Measurements from ENCODE around the gene SGSM1.

SGSM1 gene, protein sequence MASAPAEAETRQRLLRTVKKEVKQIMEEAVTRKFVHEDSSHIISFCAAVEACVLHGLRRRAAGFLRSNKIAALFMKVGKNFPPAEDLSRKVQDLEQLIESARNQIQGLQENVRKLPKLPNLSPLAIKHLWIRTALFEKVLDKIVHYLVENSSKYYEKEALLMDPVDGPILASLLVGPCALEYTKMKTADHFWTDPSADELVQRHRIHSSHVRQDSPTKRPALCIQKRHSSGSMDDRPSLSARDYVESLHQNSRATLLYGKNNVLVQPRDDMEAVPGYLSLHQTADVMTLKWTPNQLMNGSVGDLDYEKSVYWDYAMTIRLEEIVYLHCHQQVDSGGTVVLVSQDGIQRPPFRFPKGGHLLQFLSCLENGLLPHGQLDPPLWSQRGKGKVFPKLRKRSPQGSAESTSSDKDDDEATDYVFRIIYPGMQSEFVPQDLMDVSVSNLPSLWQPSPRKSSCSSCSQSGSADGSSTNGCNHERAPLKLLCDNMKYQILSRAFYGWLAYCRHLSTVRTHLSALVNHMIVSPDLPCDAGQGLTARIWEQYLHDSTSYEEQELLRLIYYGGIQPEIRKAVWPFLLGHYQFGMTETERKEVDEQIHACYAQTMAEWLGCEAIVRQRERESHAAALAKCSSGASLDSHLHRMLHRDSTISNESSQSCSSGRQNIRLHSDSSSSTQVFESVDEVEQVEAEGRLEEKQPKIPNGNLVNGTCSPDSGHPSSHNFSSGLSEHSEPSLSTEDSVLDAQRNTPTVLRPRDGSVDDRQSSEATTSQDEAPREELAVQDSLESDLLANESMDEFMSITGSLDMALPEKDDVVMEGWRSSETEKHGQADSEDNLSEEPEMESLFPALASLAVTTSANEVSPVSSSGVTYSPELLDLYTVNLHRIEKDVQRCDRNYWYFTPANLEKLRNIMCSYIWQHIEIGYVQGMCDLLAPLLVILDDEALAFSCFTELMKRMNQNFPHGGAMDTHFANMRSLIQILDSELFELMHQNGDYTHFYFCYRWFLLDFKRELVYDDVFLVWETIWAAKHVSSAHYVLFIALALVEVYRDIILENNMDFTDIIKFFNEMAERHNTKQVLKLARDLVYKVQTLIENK

DNA sequence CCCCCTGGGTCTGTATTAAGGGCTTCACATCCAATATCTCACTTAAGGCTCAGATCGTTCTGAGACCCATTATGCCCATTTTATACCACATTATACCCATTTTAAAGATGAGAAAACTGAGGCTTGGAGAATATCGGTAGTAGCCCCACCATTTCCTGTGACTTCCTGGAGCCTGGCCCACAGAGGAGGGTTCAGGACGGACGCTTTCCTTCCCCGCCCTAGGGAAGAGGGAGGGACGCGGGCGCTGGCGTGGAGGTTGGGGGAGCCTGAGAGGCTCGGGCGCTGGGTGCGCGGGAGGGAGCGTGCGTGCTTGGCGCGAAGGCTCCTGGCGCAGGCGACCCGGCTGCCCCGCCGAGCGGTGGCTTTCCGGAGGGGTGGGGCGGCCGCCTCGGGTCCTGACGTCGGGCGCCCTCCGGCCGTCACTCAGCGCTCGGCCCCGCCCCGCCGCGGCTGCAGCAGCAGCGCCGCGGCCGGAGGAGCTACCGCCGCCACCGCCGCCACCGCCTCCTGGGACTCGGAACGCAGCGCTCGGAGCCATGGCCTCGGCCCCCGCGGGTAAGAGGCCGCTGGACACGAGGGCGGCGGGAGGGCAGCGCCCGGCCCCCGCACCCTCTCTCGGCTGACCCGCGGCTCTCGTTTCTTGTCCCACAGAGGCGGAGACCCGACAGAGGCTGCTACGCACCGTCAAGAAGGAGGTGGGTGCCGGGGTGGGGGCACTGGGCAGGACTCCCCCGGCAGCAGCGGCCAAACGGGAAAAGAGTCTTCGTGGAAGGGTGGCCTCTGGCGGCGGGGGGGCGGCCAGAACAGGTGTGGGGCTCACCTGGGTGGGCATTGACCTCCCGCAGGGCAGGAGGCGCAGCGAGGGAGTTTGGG is at the start of gene SGSM1:
Gene SGSM1, plus strand, starts transcription at position 422 of the 873 bp plus-strand sequence. Its CDS starts 115 bp downstream, at position 537.
- peak; percentile 87 to 89 for ATAC-seq

DNA sequence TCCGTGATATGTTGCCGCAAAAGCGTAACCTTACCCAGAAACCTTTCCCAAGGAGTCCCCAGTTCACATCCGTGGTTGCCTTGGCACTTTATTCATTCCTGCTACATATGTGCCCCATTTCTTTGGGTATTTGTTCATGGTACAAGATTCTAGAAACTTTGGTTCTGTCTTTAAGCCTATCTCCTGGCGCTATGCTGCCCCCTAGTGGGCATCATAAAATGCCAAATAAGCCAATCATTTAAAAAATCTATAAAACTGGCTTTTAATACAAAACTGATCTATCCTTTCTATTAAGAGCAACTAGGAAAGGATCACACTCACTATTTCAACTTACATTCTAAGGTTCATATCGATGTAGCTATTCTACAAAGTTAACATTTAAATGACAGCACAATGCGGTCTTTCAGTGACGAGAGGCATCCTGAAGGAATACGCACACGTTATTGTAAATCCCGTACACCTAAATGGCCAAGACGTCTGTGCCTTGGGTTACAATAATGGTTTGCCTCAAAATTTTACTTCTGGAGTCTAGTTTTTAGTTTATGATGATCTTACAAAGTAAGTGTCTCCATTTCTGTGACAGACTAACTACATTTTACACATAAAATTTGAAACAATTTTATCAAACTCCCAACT is 47.7 kb upstream of the SGSM1 start:
- no peak for ATAC-seq

DNA sequence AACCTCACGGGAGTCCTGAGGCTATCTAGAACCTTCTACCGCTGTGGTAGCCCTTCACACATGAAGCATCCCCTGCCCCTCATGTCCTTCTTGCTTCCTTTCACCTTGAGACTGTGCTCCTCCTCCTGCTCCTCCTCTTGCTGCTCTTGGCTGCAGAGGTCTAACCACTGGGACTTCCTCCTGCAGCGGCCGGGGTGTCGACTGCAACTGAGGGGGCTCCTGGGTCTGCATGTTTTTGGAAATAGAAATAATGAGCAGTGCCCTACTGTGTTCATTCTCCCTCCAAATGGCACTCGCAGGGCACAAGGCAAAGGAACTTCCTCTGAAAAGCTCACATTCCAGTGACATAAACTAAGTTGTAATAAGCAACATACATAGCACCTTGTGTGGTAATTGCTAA is 46.2 kb upstream of the SGSM1 start:
- ATAC-seq = no peak

DNA sequence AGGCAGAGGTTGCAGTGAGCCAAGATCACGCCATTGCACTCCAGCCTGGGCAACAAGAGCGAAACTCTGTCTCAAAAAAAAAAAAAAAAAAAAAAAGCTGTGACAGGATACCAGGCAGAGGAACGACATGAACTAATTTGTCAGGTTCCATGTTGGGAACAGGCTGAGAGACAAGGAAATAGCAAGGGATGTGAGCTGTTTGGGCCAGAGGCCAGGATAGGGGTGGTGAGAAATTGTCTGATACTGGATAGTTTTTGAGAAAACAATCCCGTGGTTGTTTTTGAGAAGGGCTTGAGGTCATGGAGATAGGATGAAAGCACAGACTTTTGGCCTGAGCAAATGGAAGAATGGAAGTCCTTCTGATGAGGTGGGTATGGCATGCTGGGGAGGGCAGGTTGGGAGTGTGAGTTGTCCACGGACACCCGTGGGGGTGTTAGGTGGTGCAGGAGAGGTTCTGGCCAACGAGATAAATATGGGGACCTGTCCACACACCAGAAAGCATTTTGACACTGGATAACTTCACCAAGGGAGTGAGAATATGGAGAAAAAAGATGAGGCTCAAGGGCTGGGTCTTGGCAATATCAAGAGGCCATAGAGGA is 45.2 kb upstream of the SGSM1 start:
- no peak for ATAC-seq

DNA sequence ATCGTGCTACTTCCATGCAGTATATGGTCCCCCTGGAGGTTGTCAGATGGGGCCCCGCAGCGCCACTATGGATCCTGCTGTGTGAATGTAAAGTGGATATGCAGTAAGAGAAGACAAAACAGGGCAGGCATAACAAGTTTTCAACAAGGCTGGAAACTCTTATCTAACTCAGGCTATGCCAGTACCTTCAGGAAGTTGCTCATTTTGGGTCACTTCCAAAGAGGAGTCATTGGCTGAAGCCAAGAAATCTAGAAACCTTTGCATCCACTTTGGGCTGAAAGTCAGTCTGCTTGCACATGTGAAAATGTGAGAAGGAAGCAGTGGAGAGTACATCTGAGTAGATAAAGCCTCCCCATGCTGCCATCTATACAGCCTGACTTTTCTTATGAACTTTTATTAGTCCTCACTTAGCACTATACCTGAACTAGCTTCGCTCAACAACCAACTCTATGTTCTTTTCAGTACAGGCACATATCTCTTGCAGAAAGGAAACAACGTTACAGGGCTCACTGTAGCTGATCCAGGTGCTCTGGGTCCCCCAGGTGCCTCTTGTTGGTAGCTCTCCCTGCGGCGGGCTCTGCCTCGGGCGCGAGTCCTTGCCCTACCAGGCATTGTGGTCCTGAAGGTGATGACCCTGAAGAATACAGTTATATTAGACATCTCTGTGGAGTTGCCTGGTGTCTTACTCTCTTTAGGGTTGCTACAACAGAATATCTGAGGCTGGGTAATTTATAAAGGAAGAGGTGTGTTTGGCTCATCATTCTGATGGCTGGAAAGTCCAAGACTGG is 43.9 kb upstream of the SGSM1 start:
- ATAC-seq = no peak

DNA sequence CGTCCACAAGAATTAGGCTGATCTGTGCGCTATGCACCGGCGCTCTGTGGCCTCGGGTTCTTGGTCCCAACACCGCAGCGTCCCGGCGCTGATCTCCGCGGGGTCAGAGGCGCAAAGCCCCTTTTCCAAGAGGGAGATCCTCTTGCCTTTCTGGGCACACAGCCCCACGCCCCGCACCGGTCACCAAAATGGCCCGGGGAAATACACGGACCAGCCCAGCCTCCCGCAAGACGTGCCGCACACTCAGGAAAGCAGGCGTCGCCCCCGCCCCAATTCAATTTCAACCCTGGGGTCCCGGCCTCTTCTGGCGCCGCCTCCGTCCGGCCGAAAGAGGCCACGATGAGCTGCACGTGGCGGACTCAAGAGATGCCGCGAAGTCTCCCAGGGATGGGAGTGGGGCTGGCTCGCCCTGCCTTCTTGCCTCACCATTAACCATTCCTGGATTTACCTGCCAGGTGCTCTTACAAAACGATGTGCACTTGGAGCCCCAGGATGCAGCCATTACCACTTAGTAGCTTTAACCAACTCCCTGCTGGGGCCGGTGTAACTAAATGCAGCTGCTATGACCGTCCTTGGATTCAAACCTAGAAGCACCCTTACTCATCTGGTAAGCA is 42.0 kb upstream of the SGSM1 start:
- no peak for ATAC-seq

DNA sequence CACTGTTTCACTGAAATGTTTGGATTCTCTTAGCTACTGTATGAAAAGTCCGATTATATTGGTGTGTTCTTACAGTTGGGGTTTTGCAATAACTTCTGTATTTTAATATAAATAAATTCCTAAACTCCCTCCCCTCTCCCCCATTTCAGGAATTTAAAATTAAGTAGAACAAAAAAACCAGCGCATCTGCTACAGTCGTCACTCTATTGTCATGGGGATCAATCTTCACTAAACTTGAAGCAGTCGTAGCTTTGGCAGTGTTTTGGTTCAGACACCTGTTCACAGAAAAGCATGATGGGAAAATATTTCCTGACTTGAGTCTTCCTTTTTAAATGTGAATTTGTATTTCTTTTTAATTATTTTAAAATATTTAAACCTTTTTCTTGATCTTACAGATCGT is 40.8 kb upstream of the SGSM1 start:
- ATAC-seq = no peak

DNA sequence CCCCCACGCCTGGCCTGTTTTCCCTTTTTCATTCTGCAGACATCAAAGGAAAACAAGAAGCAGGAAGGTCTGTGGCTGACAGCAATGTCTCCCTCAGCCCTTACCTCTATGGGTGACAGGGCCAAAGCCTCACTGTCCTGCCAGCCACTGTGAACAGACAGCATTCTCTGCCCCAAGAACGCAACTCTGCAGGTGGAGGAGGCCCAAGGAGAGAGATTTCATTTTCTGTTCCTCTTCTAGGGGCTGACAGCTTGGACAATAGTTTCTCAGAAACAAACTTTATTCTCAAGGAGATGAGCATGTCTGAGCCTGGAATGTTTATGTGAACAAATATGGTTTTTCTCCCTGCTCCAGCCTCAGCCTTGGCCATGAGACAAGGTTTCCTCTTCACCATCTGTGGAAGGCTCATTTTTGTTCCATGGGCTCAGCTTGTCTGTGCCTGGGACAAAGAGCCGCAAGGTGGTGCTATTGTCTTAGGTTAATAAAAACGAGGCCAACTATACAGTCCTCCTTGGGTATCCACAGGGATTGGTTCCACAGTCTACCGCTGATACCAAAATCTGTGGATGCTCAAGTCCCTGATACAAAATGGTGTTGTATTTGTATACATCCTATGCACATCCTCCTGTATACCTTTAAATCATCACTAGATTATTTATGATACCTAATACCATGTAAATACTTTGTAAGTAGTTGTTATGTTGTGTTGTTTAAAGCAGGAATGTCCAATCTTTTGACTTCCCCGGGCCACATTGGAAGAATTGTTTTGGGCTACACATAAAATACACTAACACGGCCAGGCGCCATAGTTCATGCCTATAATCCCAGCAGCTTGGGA is 37.3 kb upstream of the SGSM1 start:
- ATAC-seq = peak; percentile 38 to 46

DNA sequence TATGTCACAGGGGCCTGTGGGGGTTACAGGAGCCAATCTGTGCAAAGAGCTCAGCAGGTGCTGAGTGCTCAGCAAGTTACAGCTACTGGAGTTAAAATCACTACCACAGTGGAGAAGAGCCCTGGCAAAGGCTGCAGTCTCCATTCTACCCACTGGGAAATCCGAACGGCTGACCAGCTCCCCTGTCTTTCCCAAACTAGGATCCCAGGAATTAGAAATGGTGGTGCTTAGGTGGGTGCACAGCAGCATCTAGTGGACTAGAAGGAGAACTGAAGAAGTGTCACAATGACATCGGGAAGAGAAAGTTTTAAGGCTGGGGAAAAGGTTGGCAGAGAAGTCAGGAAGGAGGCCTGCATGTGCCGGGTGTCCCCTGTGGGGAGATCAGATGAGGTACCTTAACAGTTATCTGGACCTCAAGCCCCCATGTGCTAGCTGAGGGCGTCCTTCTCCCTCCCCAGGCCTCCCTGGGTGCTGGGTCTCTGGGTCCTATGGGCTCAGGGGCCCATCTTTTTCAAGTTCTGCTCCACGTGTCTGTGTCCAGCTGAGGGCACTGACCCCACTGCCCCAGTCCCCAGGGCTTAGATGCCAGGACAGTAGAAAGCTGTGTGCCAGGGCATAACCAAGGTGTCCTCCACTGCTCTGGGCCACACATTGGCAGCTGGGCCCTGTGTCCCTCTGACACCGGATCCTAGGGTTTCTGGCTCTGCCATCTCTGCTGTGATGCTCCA is 33.4 kb upstream of the SGSM1 start:
- ATAC-seq = no peak

DNA sequence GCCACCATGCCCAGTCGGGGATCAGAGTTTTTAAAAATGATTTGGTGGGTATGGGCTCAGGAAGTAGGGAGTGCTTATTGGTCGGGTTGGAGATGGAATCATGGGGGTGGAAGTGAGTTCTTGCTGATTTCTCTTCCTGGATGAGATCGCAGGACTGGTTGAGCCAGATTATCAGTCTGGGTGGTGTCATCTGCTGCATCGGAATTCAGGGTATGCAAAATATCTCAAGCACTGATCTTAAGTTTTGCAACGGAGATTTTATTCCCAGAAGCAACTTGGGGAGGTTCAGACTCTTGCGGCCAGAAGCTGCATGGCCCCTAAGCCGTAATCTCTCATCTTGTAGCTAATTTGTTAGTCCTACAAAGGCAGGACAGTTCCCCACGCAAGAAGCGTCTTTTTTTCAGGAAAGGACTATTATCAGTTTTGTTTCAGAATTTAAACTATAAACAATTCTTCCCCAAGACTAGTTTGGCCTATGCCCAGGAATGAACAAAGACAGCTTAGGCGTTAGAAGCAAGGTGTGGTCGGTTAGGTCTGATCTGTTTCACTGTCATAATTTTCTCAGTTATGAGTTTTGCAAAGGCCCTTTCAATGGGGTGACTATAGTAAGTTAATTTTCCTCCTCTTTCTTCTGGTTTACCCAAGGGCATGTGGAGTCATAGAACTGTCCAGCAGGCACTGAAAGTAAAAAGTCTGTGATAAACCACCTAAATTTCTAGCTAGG is 30.1 kb upstream of the SGSM1 start:
- no peak for ATAC-seq

DNA sequence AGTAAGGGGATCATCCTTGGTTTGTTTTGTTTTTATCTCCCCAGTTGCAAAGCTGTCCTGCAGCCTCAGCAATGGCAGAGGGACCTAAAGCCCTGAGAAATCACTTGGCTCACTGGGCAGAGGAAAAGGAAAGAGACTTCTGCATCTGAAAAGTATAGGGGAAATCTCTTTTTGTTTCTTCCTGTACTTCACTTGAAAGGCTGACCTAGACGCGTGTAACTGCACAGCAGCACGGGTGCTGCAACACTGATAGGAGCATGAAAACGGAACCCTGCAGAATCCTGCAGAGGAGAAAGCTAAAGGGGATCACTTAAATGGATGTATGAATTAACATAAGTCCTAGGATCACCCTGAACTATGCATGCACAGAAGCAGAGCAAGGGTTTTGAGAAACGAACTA is 29.5 kb upstream of the SGSM1 start:
- ATAC-seq = no peak

DNA sequence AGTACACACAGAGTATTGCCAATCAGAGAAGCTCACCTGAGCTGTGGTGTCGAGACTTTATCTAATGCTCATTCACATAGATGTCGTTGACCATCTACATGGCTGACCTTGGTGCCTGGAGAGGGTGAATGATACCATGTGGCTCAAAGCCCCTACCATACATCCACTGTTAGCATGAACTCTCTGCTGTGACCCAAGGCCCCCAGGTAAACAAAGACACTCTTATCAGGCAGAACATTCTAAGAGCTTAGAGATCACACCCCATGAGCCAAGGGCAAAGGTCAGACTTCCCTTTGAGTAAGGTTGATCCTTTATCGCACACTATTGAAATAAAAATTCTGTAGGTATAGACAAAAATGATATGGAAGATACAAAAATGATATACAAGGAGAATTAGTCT is 16.5 kb upstream of the SGSM1 start:
- no peak for ATAC-seq

DNA sequence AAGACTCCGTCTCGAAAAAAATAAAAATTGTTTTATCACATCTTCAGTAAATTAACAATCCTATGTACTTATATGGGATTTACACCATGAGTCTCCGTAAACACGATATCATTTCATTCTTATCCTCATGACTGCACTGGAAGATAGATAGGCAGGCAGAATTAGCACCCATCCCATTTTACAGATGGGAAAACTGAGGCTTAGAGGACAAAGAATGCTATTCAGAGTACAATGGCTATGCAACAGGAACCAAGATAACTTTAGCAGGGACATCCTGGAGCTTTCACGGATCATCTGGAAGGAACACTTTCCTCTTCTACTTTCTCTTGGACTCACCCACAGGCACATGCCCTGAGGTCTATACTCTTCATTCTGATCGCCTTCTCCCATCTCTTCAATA is 14.6 kb upstream of the SGSM1 start:
- no peak for ATAC-seq

DNA sequence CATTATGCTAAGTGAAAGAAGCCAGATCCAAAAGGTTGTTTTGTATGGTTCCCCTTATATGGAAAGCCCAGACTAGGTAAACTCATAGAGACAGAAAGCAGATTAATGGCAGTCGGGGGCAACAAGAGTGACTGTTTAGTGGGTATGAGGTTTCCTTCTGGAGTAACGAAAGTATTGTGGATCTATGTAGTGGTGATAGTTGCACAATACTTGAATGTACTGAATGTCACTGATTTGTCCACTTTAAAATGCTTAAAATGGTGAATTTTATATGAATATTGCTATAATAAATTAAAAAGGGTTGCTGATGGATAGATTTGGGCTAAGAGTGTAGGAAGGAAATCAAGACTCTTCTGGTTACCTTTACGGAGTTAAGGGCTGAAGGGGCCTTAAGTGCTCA is 10.0 kb upstream of the SGSM1 start:
- no peak for ATAC-seq

DNA sequence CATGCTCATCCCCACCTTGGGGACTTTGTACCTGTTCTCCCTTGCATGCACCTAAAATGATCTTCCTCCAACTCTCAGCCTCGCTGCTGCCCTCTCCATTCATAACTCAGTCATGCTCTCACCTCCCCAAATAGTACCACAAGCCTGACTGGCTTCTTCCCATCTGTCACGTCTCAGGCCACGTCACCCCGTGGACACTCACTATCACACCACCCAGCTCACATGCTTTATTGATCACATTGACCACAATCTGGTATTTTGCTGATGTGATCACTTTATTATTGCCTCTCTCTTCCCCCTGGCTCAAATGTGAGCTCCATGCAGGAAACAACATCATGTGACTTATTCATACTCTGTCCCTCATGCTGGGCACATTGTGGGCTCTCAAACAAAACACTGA is 9.2 kb upstream of the SGSM1 start:
- no peak for ATAC-seq

DNA sequence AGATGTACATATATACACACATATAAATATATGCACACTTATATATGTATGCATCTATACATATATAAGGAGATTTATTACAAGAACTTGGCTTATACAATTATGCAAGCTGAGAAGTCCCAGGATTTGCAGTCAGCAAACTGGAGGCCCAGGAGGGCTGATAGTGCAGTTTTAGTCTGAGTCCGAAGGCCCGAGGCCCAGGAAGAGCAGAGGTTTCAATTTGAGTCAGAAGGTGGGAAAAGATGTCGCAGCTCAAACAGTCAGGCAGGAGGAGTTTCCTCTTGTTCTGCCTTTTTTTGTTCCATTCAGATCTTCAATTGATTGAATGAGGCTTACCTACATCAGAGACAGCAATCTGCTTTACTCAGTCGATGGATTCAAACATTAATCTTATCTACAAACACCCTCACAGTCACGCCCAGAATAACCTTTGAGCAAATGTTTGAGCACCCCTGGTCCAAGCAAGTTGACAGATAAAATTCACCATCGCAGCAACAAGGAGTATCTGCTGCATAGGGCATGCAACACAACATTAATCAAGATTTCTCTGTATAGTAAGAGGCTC is 4.0 kb upstream of the SGSM1 start:
- no peak for ATAC-seq

DNA sequence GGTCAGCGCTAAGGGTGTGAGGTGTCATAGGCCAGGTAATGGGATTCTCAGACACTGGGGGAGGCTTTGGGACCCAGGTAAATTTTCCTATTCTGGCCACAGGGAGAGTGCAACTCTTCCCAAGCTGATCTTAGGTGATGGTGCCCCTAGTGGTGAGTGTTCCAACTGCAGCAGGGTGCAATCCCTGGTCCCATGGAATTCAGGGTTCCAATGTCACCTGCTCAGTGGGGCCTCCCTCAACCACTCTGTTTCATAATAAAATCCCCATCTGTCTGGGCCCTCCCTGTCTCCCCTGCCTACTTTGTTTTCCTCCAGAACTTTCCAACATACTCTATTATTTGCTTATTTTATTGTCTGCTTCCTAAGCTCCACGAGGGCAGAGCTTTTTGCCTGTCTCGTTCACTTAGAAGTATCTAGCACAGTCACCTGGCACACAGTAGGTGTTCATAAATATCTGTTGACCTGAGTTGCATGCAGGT is 2.9 kb upstream of the SGSM1 start:
- no peak for ATAC-seq

DNA sequence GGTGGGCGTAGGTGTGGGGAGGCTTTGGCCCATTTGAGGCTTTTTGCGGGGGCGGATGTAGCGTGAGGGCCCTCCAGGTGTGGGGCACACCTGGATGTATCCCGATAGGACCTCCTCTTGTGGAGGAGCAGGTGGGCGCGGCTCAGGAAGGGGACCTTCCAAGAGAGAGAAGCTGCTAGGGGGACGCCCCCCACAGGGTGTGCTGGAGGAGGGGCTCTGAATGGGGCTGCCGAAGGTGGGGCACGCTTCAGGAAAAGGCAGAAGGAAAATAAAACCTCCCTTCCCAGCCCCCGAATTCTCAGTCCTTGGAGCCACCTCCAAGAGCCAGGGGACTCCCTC is 621 bp downstream of the SGSM1 start:
- ATAC-seq = no peak

All from activated CD4-positive, CD25-positive, alpha-beta regulatory T cell treated with anti-CD3 and anti-CD28 coated beads, Interleukin-2, amount 50 U/mL, for 24 hours (primary cell).